ENCODE measurements around the gene ITGB5. TPM values are rescaled to one million over a fixed set of nuclear protein-coding genes. Genes with fewer than 3 reads are reported as not detected.

Gene ITGB5
- total RNA-seq, 1 donor from 2014 or later: 156 TPM

DNA sequence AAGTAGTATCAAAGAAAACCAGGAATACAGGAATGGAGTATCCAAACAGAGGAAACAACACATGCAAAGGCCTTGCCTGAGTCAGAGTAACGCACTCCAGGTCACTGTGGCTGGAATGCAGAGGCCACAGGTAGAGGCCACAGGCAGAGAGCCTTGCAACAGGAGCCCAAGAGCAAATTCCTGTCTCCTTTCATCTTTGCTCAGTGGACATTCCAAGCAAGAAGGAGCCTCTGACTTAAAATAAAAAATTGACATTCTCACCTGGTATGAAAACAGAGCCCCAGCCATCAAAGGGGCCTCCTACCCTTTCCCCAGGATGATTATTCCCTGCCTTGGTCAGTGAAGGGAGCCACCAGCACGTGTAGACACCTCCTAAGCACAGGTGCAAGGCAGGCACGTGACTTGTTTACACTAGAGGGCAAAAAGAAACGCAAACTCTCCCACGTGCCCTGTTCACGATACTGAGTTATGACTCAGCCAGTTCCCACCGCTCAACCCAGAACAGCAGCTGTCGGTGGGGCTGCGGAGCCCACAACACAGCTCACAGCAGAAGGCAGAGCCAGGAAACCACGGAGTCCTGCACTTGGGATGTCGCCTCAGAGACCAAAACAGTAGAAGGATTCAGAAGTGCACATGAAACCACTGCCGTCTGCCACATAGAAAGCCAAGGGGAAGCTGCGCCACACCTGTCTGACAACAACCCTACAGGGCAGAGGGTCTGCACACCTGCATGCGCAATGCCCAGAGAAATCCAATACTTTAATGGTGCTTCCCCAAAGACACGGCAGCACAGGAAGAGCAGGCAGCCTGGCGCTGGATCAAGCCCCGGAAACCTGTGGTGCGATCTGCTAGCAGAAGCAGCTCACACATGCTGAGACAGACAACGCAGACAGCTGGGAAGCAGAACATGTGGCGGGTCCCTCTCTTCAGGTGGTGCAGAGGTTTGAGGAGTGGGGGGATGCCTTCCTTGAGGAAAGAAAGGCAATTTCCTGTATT, 52.1 kb downstream of the ITGB5 start:
- peak overlapping the region in 1 of 2 donors; percentile 23 for H3K4me3 ChIP-seq
- no peak for DNase-seq (ENCODE audit: extremely low spot score in 2 of 2)
- peak overlapping the region; percentile 80 for H3K27ac ChIP-seq
- TF ChIP-seq, protein P1, sequence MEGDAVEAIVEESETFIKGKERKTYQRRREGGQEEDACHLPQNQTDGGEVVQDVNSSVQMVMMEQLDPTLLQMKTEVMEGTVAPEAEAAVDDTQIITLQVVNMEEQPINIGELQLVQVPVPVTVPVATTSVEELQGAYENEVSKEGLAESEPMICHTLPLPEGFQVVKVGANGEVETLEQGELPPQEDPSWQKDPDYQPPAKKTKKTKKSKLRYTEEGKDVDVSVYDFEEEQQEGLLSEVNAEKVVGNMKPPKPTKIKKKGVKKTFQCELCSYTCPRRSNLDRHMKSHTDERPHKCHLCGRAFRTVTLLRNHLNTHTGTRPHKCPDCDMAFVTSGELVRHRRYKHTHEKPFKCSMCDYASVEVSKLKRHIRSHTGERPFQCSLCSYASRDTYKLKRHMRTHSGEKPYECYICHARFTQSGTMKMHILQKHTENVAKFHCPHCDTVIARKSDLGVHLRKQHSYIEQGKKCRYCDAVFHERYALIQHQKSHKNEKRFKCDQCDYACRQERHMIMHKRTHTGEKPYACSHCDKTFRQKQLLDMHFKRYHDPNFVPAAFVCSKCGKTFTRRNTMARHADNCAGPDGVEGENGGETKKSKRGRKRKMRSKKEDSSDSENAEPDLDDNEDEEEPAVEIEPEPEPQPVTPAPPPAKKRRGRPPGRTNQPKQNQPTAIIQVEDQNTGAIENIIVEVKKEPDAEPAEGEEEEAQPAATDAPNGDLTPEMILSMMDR (IDR thresholded peaks at IDR 0.05): no peak
- peak; percentile 36 to 54 for TF ChIP-seq POLR2AphosphoS5 (IDR thresholded peaks at IDR 0.05; ENCODE audit: insufficient read depth in 1 of 2, low read depth in 1 of 2)
- no peaks in the 10 kb centered on the region for H3K9me3 ChIP-seq
- peaks cover 85% of the 10 kb centered on the region for H3K4me1 ChIP-seq
- no peaks in the 10 kb centered on the region for H3K27me3 ChIP-seq
- intact Hi-C loops (cut with DNase I): no loop called here
- no peaks in the 10 kb centered on the region for H3K36me3 ChIP-seq

DNA sequence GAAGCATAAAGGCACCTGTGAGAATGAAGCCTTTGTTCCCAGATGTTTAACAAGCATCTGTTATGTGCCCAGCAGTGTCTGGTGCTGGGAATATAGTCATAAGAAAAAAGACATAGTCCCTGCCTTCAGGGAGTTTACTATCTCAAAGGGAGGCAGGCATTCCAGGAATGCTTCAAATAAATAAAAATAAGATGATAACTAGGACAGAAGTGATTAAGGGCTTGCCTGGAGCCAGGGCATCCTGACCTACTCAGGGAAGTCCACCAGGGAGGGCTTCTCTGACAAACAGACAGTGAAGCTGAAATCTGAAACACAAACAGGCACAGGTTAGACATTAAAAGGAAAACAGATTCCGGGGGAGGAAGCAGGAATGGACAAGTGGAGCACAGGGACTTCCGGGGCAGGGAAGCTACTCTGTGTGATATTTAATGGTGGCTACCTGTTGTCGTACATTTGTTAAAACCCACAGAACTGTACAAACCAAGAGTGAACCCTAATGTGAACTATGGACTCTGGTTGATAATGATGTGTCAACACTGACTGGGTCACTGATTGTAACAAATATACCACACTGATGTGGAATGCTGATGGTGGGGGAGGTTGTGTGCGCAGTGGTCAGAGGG, 53.3 kb downstream of the ITGB5 start:
- Histone ChIP-seq H3K27me3 (no peaks in the 10 kb centered on the region), H3K27ac (peak overlapping the region; percentile 80), H3K4me3 (no peak overlapping the region), H3K9me3 (no peaks in the 10 kb centered on the region), H3K36me3 (no peaks in the 10 kb centered on the region), H3K4me1 (peaks cover 91% of the 10 kb centered on the region)
- no peak for TF ChIP-seq POLR2AphosphoS5 (IDR thresholded peaks at IDR 0.05; ENCODE audit: insufficient read depth in 1 of 2, low read depth in 1 of 2)
- TF ChIP-seq, protein P1 (IDR thresholded peaks at IDR 0.05): no peak
- no peak for TF ChIP-seq POLR2A (IDR thresholded peaks at IDR 0.05)
- intact Hi-C loops (cut with DNase I): no loop called here
- no peak for DNase-seq (ENCODE audit: extremely low spot score in 2 of 2)

DNA sequence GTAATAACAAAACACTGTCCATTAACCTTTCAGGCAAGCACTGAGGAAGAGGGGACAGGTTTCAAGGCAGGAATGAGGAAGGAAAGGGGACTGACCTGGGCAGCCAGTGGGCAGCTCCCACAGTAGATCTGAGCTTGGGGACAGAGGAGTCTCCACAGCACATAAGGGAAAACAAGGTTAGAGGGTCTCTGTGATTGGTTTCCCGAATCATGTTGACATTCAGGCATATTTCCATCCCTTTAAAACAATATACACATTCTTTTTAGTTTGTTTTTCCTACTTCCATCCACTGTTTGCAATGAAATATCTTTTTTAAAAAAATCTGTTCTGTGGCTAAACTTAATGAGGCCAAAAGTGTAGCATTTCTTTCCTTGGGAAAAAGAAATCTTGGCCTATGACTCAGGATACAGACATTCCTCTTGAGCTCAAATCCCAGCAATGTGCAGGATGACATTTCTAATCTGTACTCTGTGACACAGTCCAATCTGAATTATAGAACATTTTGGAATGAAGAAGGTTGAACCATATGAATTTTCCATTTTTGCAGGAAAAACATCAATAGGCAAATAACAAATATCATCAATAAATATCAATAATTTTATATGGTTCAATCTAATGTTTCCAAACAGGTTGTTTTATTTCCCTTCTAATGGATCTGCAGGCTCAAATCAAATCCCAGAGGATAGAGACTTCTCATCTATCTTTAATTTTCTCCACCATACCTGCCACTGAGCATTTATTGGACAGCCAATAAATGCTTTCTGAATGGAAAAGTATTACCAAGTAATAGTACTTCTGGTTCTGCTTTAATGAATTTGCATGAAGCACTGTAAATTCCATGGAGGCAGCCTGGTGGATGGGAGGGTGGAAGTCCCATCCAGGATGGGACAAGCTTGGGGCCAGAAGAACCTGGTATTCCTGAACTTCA, 54.1 kb downstream of the ITGB5 start:
- TF ChIP-seq POLR2A (IDR thresholded peaks at IDR 0.05): no peak
- TF ChIP-seq POLR2AphosphoS5 (IDR thresholded peaks at IDR 0.05; ENCODE audit: insufficient read depth in 1 of 2, low read depth in 1 of 2): peak in 1 of 2 donors; percentile 25
- TF ChIP-seq, protein P1 (IDR thresholded peaks at IDR 0.05): no peak
- intact Hi-C loops (cut with DNase I): no loop called here
- DNase-seq (ENCODE audit: extremely low spot score in 2 of 2): no peak
- H3K27me3 ChIP-seq: no peaks in the 10 kb centered on the region
- H3K4me1 ChIP-seq: peaks cover 85% of the 10 kb centered on the region
- H3K4me3 ChIP-seq: no peak overlapping the region
- no peaks in the 10 kb centered on the region for H3K36me3 ChIP-seq
- H3K27ac ChIP-seq: peak overlapping the region; percentile 80
- H3K9me3 ChIP-seq: no peaks in the 10 kb centered on the region

DNA sequence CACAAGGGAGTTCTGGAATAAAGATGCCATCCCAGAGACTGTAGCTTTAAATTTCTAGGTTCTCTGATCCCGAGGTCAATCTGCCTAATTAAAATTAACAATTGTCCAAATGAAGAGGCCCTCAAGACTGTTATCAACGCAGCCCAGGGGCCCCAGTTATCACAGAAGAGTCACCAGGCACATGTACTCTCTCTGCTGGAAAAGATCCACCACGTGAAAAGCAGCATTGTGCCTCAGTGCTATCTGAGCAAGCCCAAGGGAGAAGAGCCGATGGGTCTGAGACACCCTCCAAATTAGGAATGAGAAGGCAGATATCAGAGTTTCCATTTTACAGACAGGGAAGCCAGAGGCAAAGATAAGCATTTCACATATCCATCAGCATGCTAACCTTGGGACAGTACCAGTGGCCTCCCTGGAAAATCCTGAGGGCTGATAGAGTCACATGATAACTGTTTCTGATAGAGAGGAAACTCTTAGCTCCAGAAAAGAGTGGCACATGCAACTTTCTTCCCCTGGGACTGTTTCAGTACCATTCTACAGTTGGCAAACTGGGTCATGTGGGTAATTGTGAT, 55.5 kb downstream of the ITGB5 start:
- intact Hi-C loops (cut with DNase I): no loop called here
- peak overlapping the region; percentile 80 for H3K27ac ChIP-seq
- H3K4me1 ChIP-seq: peaks cover 87% of the 10 kb centered on the region

More for the DNA sequence above, 55.5 kb downstream of the ITGB5 start:
- H3K9me3 ChIP-seq: no peaks in the 10 kb centered on the region
- H3K36me3 ChIP-seq: no peaks in the 10 kb centered on the region
- H3K27me3 ChIP-seq: no peaks in the 10 kb centered on the region
- TF ChIP-seq, protein P1 (IDR thresholded peaks at IDR 0.05): no peak
- TF ChIP-seq POLR2A (IDR thresholded peaks at IDR 0.05) (no peak), POLR2AphosphoS5 (IDR thresholded peaks at IDR 0.05; ENCODE audit: insufficient read depth in 1 of 2, low read depth in 1 of 2) (no peak)
- no peak overlapping the region for H3K4me3 ChIP-seq
- no peak for DNase-seq (ENCODE audit: extremely low spot score in 2 of 2)
